Stimulated activated naive CD8-positive, alpha-beta T cell treated with anti-CD3 and anti-CD28 coated beads, Interleukin-15, Interleukin-2, amounts not matched to agents 100 U/mL and 50 U/mL, for 24 hours (primary cell): ENCODE measurements around the gene THSD7B.
"Not testable (repeated sequence)": the region's sequence is repeated elsewhere in the genome, so short reads cannot be mapped to it uniquely, and the experiment has no call there.

Source experiments
- ATAC-seq: fragments of 150-1000 bp; cut with Tn5 transposase; one replicate; pipeline ENCODE4 v1.10.0; 2021
- DNase-seq: peaks from one replicate; pipeline ENCODE4 v3.0.0; 2021

Gene THSD7B

DNA sequence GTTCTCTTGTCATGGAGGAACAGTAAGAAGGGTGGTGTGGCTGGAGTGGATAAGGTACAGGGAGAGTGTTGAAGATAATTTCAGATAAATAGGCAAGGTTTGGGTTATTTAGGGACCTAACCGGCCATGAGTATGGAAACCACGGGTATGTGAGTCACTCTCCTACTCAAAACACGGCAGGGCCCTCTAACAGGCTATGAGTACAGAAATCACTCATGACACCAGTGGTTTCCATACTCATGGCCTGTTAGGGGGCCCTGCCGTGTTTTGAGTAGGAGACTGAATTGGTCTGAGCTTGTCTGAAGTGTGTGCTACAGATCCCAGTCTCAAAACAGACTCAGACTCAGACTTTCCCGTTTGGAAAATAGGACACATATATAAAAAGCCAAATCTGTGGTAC, 770.6 kb downstream of the THSD7B start:
- no peak for DNase-seq

DNA sequence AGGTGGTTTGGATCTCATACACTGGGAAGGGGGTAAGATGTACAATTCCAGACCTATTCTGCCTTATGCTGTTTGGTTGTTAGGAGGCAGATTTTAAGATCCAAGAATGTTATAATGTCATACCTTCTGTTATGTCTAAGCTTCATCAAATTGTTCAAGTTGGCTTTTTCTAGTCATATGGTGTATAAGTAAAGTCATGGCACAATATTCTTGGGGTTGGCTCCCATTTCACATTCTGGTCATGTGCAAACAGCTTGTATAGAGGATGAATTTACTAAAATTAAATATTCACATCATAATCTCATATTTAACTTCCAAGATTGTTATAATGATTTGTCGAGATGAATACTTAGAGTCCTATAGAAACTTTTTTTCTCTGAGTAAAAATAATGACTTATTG, 774.0 kb downstream of the THSD7B start:
- DNase-seq (no peak), ATAC-seq (no peak)

More for the DNA sequence above, 770.6 kb downstream of the THSD7B start:
- no peak for ATAC-seq

DNA sequence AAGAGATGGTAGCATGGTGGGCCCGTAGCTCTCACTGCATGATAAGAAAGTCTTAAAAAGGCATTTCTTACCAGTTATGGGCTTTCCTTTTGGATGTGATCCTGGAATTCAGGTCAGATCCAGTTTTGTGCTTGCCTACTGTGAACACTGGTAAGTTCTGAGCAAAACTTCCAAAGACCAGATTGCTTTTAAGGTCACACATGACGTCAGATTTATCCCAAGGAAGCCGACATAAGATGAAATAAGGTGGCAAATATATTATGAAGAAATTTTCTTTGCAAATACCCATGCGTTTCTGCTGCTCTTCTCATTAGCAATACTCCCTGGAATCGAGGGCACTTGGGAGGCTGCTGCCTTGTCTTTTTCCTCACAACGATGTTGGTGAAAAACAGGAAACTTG, 782.5 kb downstream of the THSD7B start:
- DNase-seq, result no peak

DNA sequence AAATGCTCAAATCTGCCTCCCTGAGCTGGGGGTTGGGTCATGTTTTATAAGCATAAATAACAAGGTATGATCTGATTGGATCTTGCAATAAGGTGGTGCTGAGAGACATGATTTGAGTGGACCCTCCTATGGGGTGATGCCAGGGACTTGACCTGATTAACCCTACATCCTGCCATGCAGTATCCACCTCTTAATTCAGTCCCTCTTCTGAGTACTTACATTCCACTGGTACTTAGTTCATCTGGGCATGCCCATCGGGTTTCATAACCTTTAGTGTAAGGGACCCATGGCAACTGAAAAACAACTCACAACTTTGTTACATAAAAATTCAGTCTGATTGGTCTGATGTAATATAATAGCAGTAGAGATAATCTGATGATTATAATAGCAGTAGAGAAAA, 801.0 kb downstream of the THSD7B start:
- no peak for ATAC-seq
- DNase-seq, result no peak

More for the DNA sequence above, 782.5 kb downstream of the THSD7B start:
- no peak for ATAC-seq

- ATAC-seq (no peak), DNase-seq (no peak)
These were observed 805.1 kb downstream of the THSD7B start for GRCh38 chr2:137570484-137570883.

DNA sequence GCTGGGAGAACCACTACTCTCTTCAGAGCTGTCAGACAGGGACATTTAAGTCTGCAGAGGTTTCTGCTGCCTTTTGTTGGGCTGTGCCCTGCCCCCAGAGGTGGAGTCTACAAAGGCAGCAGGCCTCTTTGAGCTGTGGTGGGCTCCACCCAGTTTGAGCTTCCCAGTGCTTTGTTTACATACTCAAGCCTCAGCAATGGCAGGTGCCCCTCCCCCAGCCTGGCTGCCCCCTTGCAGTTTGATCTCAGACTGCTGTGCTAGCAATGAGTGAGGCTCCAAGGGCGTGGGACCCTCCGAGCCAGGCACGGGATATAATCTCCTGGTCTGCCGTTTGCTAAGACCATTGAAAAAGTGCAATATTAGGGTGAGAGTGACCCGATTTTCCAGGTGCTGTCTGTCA, 822.5 kb downstream of the THSD7B start:
- not testable (repeated sequence) for ATAC-seq, DNase-seq

GRCh38 chr2:137588578-137588977, 823.2 kb downstream of the THSD7B start:
- not testable (repeated sequence) for DNase-seq, ATAC-seq

GRCh38 chr2:137590102-137590501, 824.8 kb downstream of the THSD7B start:
- ATAC-seq (no peak), DNase-seq (no peak)

DNA sequence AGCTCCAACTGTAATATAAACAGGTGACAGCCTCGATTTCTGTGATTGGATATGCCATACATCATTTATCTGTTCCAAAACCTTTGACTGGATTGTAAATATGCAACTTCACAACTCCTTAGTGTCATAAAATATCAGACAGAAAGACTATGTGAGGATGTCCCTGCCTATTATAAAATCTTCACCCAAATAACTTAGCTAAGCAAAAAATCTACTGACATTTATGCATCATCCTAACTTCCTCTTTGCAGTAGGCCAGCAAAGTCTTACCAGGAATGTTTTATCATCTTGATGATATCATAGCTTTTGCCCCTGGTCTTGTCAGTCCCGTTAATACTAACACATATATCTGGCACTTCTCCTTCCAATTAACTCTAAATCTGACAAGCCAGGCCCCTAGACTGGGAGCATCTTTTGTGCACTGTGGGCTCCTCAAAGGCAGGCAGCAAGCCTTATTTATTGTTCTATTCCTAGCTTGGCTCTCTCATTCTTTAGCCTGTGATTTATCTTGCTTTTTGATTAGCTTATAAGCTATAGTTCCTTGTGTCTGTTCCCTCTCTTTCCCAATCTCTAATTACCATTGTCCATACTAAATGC, 842.5 kb downstream of the THSD7B start:
- DNase-seq (no peak), ATAC-seq (no peak)

GRCh38 chr2:137638932-137639331, 873.6 kb downstream of the THSD7B start:
- ATAC-seq, result no peak
- no peak for DNase-seq

DNA sequence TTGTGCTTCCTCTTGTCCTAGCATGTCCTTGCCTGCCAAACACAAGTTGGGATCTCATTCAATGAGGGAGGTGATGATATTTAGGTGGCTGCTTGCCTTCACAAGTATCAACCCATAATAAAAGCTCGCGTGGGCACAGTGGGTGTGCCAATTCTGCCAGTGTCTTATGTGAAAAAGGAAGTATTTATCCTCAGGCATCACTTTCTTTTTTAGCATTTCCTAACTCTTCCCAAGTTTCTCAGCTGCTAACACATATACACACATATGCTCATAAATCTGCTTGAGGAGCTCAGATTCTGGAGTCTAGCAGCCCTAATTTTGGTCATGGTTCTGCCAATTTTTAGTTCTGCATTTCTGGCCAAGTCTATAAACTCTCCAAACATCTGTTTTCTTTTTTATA, 879.4 kb downstream of the THSD7B start:
- ATAC-seq (no peak), DNase-seq (no peak)

- no peak for ATAC-seq
- no peak for DNase-seq
These were observed 888.7 kb downstream of the THSD7B start for GRCh38 chr2:137654046-137654445.

DNA sequence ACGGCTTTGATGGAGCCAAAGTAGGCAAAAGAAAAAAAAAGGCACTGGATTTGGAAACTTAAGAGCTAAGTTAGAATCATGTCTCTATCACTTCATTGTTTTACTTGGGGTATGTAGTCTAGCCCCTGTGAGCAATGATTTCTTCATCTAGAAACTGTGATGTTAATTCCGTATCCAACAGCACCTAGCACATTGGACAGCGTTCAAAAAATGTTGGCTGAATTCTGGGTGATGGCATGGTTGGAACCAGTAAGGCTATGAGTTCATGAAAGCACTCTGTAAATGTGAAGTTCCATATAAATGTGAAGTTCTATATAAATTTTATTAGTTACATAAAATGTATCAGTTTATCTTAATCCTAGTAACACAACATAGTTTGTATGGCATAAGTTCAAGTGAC, 890.5 kb downstream of the THSD7B start:
- ATAC-seq (no peak), DNase-seq (no peak)

DNA sequence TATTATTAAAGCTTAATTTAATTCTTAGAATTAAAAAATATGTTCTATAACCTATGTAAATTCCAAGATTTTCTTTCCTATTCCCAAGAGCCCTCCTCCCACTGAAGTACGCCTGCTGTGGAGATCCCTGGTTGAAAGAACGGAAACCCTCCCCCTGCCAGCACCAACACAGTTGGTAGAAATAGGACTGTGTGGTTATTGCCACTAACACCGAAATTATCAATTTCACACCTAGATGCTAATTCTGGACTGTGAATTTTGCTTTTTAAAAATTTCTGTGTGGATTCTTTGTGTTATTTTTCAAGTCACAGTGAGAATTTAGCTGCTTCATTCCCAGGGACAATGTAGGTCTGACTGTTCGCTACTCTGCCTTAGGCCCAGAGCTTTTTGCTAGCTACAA, 893.1 kb downstream of the THSD7B start:
- no peak for DNase-seq
- no peak for ATAC-seq

- DNase-seq, result no peak
- no peak for ATAC-seq
These were observed 894.3 kb downstream of the THSD7B start for GRCh38 chr2:137659616-137660015.

DNA sequence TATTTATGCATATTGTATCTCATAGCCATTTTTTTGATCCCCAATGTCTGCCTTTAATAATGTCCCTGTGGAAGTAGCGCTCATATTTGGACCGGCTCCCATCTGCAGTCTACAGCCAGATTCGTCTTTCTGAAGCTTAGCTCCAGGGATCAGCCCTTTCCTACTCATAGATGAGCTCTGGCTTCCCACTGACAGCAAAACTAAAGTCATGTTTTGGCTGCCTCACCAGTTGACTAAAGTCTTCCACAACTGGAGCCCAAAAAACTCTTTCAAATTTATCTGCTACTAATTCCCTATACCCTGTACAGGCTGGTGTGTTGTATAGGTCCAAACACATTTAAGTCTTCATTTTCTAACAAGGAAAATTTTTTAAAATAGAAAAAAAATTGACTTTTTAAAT, 904.8 kb downstream of the THSD7B start:
- no peak for ATAC-seq

DNA sequence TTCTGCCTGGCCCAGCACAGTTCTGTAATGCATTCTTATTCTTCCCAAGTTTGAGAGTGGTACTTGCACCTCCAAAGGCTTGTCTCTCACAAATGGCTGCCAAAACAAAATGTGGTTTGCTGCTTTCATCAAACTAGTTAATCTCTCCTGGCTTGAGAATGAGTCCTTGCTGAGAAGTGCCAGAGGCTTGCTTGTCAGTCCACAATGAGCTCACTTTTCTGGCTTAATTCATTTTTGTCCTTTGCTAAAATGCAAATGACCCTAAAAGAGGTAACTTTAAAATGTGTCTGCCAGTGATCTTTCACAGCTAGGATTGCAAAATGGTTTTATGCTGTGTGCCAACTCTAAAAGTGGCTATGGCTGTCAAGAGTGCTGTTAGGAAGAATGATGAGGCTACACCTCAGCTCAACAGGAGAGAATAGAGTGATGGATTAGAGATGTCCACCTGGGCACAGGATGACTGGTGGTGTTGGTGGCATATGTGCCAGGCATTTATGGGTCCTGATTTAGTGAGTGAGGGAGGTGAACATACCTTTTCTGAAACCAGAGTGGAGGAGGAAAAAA, 907.7 kb downstream of the THSD7B start:
- ATAC-seq, result no peak
- DNase-seq, result no peak

More for the DNA sequence above, 904.8 kb downstream of the THSD7B start:
- DNase-seq, result no peak

DNA sequence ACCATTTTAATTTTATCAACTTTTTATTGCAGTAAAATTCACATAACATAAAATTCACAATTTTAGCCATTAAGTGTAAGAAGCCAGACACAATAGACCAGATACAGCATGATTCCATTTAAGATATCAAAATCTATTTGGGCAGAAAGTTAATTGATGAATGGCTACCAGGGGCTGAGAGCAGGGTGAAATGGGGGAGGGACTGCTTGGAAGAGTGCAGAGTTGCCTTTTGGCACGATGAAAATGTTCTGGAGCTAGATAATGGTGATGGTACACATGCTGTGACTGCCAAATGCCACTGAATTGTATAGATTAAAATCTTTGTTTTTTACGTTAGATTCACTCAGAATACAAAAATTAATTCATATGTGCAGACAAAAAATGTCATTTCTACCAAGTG, 909.6 kb downstream of the THSD7B start:
- no peak for DNase-seq

DNA sequence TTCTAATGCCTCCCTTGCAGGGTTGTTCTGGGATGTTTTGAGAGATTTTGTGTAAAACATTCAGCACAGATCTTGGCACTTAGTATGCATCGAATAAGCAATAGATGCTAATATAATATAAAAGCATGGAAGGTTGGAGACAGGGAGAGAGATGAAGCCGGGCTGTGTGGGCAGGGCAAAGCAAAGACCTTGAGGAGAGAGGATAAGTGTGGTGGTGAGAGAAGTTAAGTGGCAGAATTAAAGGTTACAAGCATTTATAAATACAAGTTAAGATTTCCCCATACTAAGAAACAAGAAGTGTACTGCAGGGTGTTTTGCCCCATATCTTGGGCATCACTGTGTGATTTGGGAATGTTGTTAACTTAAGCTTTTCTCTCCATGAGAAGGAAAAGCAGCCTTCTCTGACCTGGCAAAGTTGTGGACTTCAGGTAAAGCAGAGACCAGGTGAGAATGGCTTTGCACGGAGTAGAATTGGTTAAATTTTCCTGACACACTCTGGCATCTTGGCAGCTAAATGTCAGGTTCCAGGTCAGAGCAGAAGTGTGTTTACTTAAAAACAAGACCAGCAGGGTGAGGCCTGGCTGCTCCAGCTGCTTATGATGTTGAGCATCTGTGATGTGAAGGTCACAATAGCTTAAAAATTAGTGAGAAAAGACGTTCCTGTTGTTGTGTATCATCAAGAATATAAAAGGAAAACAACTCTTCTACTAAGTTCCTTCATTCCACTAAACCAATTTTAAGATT, 910.4 kb downstream of the THSD7B start:
- ATAC-seq (no peak), DNase-seq (no peak)

More for the DNA sequence above, 909.6 kb downstream of the THSD7B start:
- ATAC-seq, result no peak

DNA sequence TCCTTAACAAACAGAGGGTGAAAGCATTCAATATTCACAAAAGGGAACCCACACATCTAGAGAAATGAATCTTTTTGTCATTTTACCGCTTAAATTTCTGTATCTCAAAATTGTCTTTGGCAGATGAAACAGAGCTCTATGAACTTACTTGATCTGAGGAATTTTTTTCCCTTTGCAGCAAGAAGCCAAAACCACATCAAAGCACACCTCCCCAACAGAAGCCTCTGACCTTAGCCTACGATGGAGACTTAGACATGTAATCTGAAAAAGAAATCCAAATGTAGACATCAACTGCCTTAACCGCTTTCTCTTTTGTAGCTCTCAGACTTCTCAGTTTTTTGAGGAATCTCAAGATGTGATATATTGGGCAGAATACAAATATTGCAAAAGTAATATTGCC, 911.0 kb downstream of the THSD7B start:
- ATAC-seq (no peak), DNase-seq (no peak)

GRCh38 chr2:137677466-137677865, 912.1 kb downstream of the THSD7B start:
- ATAC-seq, result no peak

GRCh38 chr2:137689549-137689948, 924.2 kb downstream of the THSD7B start:
- no peak for ATAC-seq
- DNase-seq, result no peak

More at GRCh38 chr2:137677466-137677865, 912.1 kb downstream of the THSD7B start:
- no peak for DNase-seq

GRCh38 chr2:137693534-137693933, 928.2 kb downstream of the THSD7B start:
- no peak for ATAC-seq
- no peak for DNase-seq

GRCh38 chr2:137696916-137697315, 931.6 kb downstream of the THSD7B start:
- no peak for ATAC-seq
- DNase-seq, result no peak
